ENCODE measurements around the gene CAMK2G. TPM values are rescaled to one million over a fixed set of nuclear protein-coding genes. Genes with fewer than 3 reads are reported as not detected.

Gene CAMK2G
- total RNA-seq, 3 donors from 2014 or later: 53.5 to 141 (median 57.2) TPM

DNA sequence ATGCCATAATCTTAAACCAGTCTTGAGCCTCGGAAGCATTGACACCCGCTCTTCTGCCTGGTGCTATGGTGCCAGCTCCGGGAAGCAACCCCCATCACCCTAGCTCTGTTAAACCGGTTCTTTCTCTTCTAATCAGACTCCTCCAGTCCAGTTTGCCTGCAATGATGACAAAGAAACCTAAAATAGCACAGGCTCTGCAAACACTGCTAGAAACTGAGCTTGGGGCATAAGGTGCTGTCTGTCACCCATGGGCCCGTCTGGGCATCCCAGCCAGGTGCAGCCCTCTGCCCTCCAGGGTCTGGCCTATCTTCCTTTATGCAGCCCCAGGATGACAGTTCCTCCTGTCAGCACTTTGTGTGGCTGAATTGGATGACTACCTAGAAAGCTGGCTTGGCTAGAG lies 14.2 kb upstream of the CAMK2G start:
- Histone ChIP-seq H3K4me3 (no peak overlapping the region), H3K4me1 (ENCODE audit: low read depth) (peaks cover 4% of the 10 kb centered on the region), H3K36me3 (ENCODE audit: low read depth) (no peaks in the 10 kb centered on the region), H3K9me3 (no peaks in the 10 kb centered on the region)
- ATAC-seq (peak; percentile 9), DNase-seq (no peak)
- TF ChIP-seq, protein P1, sequence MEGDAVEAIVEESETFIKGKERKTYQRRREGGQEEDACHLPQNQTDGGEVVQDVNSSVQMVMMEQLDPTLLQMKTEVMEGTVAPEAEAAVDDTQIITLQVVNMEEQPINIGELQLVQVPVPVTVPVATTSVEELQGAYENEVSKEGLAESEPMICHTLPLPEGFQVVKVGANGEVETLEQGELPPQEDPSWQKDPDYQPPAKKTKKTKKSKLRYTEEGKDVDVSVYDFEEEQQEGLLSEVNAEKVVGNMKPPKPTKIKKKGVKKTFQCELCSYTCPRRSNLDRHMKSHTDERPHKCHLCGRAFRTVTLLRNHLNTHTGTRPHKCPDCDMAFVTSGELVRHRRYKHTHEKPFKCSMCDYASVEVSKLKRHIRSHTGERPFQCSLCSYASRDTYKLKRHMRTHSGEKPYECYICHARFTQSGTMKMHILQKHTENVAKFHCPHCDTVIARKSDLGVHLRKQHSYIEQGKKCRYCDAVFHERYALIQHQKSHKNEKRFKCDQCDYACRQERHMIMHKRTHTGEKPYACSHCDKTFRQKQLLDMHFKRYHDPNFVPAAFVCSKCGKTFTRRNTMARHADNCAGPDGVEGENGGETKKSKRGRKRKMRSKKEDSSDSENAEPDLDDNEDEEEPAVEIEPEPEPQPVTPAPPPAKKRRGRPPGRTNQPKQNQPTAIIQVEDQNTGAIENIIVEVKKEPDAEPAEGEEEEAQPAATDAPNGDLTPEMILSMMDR (IDR thresholded peaks at IDR 0.05): no peak
- intact Hi-C loops (cut with DNase I, micrococcal nuclease): loop anchor here in 1 of 2 donors (5.0 kb wide), 2 partner anchors 54 to 194 kb away; no protein-coding TSS in a partner anchor

- TF ChIP-seq, protein P1 (IDR thresholded peaks at IDR 0.05): no peak
- Histone ChIP-seq H3K4me1 (ENCODE audit: low read depth) (peaks cover 4% of the 10 kb centered on the region), H3K9me3 (no peaks in the 10 kb centered on the region), H3K36me3 (ENCODE audit: low read depth) (no peaks in the 10 kb centered on the region), H3K4me3 (no peak overlapping the region)
- DNase-seq (peak in 2 of 3 donors; percentile 41 to 59), ATAC-seq (peak; percentile 39)
- intact Hi-C loops (cut with DNase I, micrococcal nuclease): loop anchor here in 1 of 2 donors (5.0 kb wide), 2 partner anchors 55 to 195 kb away; no protein-coding TSS in a partner anchor
Measured at GRCh38 chr10:73887294-73888039, 13.1 kb upstream of the CAMK2G start.

- DNase-seq: no peak
Measured at GRCh38 chr10:73886661-73887293, 12.4 kb upstream of the CAMK2G start.

GRCh38 chr10:73886085-73886529 lies 11.8 kb upstream of the CAMK2G start:
- Histone ChIP-seq H3K36me3 (ENCODE audit: low read depth) (no peaks in the 10 kb centered on the region), H3K4me3 (no peak overlapping the region), H3K4me1 (ENCODE audit: low read depth) (peaks cover 4% of the 10 kb centered on the region), H3K9me3 (no peaks in the 10 kb centered on the region)
- TF ChIP-seq, protein P1 (IDR thresholded peaks at IDR 0.05): peak; percentile 60
- peak; percentile 88 for ATAC-seq
- intact Hi-C loops (cut with DNase I, micrococcal nuclease): loop anchor here in 1 of 2 donors (5.0 kb wide), 2 partner anchors 56 to 196 kb away; no protein-coding TSS in a partner anchor
- DNase-seq: peak in 2 of 3 donors; percentile 59 to 74

More at GRCh38 chr10:73886661-73887293, 12.4 kb upstream of the CAMK2G start:
- intact Hi-C loops (cut with DNase I, micrococcal nuclease): loop anchor here in 1 of 2 donors (5.0 kb wide), 2 partner anchors 56 to 196 kb away; no protein-coding TSS in a partner anchor
- H3K36me3 ChIP-seq (ENCODE audit: low read depth): no peaks in the 10 kb centered on the region
- H3K9me3 ChIP-seq: no peaks in the 10 kb centered on the region
- no peak overlapping the region for H3K4me3 ChIP-seq
- TF ChIP-seq, protein P1 (IDR thresholded peaks at IDR 0.05): no peak
- H3K4me1 ChIP-seq (ENCODE audit: low read depth): peaks cover 4% of the 10 kb centered on the region
- ATAC-seq: peak; percentile 5

GRCh38 chr10:73884017-73884416 lies 9.7 kb upstream of the CAMK2G start:
- TF ChIP-seq, protein P1 (IDR thresholded peaks at IDR 0.05): no peak
- intact Hi-C loops (cut with DNase I, micrococcal nuclease): loop anchor here in 1 of 2 donors (5.0 kb wide), 1 partner anchor 37 kb away; no protein-coding TSS in a partner anchor
- DNase-seq (no peak), ATAC-seq (no peak)
- Histone ChIP-seq H3K9me3 (no peaks in the 10 kb centered on the region), H3K4me1 (ENCODE audit: low read depth) (peaks cover 4% of the 10 kb centered on the region), H3K4me3 (no peak overlapping the region), H3K36me3 (ENCODE audit: low read depth) (no peaks in the 10 kb centered on the region)
